Activated B cell treated with CpG ODN at 0.5 μM for 24 hours (primary cell): Measurements from ENCODE around the gene CNKSR1. TPM values are rescaled to one million over a fixed set of nuclear protein-coding genes. Genes with fewer than 3 reads are reported as not detected.

Experiments used
- ATAC-seq: fragments of 200-7000 bp; cut with Tn5 transposase; one replicate; pipeline ENCODE4 v1.10.0; 2021; ENCODE audit warnings: low read depth, mild to moderate bottlenecking, moderate library complexity
- CTCF ChIA-PET: fragments of 350-600 bp; sonication (Branson Sonifier 250); formaldehyde crosslinking; loops from one replicate; lab custom pipeline; 2021; ENCODE audit warnings: antibody characterized with exemption; lab: Charles Lee
- POLR2A ChIA-PET: fragments of 350-600 bp; sonication (Branson Sonifier 250); formaldehyde crosslinking; loops from one replicate; lab custom pipeline; 2021; ENCODE audit warnings: antibody characterized with exemption; lab: Charles Lee
- DNase-seq: peaks from one replicate; pipeline ENCODE4 v3.0.0; 2022
- H3K27ac Mint-ChIP-seq: one replicate; pipeline ENCODE4 v1.8.0; 2020; ENCODE audit warnings: mixed read lengths
- H3K27me3 Mint-ChIP-seq: one replicate; pipeline ENCODE4 v1.8.0; 2021; ENCODE audit warnings: mixed read lengths
- H3K36me3 Mint-ChIP-seq: one replicate; pipeline ENCODE4 v1.8.0; 2021; ENCODE audit warnings: low read depth, mixed read lengths
- H3K4me1 Mint-ChIP-seq: one replicate; pipeline ENCODE4 v1.8.0; 2021; ENCODE audit warnings: mixed read lengths
- H3K4me3 Mint-ChIP-seq: one replicate; pipeline ENCODE4 v1.8.0; 2020; ENCODE audit warnings: mild to moderate bottlenecking, mixed read lengths
- H3K9me3 Mint-ChIP-seq: one replicate; pipeline ENCODE4 v1.8.0; 2020; ENCODE audit warnings: mixed read lengths
- intact Hi-C: fragments of 100-400 bp; cut with micrococcal nuclease; formaldehyde crosslinking; loops from one replicate; pipeline ENCODE4 v1.15.1; 2024
- total RNA-seq: library from RNA; stranded (reverse); gene quantifications from 2 replicates; pipeline ENCODE4 v1.2.3, GENCODE V29; 2022
- TF ChIP-seq, protein P1 (sequence below): fragments of 200-600 bp; IDR thresholded peaks from one replicate; pipeline ENCODE4 v1.8.0; 2022; ENCODE audit warnings: antibody characterized with exemption, mild to moderate bottlenecking

Gene CNKSR1
- total RNA-seq, 1 donor from 2014 or later, result 2.7 TPM

DNA sequence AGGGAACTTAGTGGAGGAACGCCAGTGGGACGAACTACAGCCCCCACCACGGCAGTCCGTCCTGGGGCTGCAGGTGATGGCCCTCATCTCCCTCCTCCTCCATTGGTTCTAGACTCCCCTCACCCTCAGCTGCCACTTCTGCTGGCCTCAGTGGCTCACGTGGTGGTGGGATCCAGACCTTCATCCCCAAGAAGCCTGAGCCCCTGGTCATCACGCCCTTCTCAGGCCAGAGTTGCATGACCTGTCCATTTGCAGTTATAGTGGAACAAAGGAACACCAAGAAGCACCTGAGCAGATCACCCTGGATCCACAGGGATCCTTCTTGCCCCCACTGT is 31.4 kb upstream of the CNKSR1 start:
- CTCF ChIA-PET, result interaction anchor here (1.5 to 5.8 kb wide), 8 partner anchors 12 to 271 kb away, joined by 3 to 126 read pairs (median 11); partner anchors contain the start of genes PAFAH2 and PDIK1L
- ATAC-seq (no peak), DNase-seq (no peak)
- H3K4me1 Mint-ChIP-seq, result peaks cover 3% of the 10 kb centered on the region
- H3K4me3 Mint-ChIP-seq, result no peak overlapping the region
- H3K27ac Mint-ChIP-seq, result no peak overlapping the region
- H3K27me3 Mint-ChIP-seq, result peaks cover 15% of the 10 kb centered on the region
- H3K9me3 Mint-ChIP-seq, result no peaks in the 10 kb centered on the region
- H3K36me3 Mint-ChIP-seq, result no peaks in the 10 kb centered on the region
- TF ChIP-seq, protein P1, sequence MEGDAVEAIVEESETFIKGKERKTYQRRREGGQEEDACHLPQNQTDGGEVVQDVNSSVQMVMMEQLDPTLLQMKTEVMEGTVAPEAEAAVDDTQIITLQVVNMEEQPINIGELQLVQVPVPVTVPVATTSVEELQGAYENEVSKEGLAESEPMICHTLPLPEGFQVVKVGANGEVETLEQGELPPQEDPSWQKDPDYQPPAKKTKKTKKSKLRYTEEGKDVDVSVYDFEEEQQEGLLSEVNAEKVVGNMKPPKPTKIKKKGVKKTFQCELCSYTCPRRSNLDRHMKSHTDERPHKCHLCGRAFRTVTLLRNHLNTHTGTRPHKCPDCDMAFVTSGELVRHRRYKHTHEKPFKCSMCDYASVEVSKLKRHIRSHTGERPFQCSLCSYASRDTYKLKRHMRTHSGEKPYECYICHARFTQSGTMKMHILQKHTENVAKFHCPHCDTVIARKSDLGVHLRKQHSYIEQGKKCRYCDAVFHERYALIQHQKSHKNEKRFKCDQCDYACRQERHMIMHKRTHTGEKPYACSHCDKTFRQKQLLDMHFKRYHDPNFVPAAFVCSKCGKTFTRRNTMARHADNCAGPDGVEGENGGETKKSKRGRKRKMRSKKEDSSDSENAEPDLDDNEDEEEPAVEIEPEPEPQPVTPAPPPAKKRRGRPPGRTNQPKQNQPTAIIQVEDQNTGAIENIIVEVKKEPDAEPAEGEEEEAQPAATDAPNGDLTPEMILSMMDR, result no peak
- POLR2A ChIA-PET, result interaction anchor here (0.6 kb wide), 1 partner anchor 20 kb away, joined by 3 read pairs; no protein-coding TSS in a partner anchor
- intact Hi-C loops, result loop anchor here (1.0 kb wide), 3 partner anchors 41 to 251 kb away; no protein-coding TSS in a partner anchor

DNA sequence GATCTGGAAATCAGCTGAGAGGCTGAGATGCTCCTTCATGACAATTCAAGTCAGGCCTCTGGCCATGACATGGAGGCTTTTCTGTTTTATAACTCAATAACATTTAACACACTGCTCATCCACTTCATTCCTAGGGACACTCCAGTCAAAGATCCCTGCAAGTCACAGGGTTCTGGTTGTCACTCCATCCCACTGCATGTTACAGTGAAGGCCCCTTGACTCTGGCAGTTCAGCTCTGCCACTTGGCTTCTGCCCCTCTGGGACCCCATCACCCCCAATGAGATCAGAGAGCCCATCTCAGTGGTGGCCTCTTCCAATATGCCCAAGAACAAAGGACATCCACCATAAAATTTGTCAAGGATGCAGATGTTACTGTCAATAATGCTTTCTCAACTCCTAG is 28.4 kb upstream of the CNKSR1 start:
- TF ChIP-seq, protein P1, result no peak
- intact Hi-C loops, result no loop called here
- ChIA-PET CTCF (interaction anchor here (1.2 kb wide), 1 partner anchor 10 kb away, joined by 3 read pairs; no protein-coding TSS in a partner anchor), POLR2A (interaction anchor here (0.7 kb wide), 1 partner anchor 233 kb away, joined by 3 read pairs; no protein-coding TSS in a partner anchor)
- Mint-ChIP-seq H3K36me3 (no peaks in the 10 kb centered on the region), H3K27ac (no peak overlapping the region), H3K27me3 (peaks cover 15% of the 10 kb centered on the region), H3K9me3 (no peaks in the 10 kb centered on the region), H3K4me1 (peaks cover 3% of the 10 kb centered on the region), H3K4me3 (no peak overlapping the region)
- ATAC-seq (no peak), DNase-seq (no peak)

DNA sequence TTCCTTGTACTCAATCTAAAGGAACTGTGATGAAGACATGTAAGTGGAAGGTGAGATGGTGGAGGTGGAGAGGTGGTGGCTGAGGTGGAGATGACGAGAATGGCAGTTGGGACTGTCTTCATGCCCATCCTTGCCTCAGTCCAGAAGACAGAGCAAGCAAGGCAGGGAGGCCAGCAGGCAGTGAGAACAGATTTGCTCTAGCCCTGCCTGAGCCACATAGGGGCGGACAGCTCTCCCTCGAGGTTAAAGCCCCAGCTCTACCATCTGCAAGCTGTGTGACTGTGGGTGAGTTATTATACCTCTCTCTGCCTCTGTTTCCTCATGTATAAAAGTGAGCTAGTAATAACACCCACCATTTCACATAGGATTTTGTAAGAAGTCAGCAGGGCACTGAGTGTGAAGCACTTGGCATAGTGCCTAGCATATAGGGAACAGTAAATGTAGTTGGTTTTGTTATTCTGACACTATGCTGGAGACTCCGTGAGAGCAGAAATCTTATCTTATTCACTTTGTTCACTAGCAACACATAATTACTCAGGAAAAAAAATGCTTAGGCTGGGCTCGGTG is 23.2 kb upstream of the CNKSR1 start:
- no peaks in the 10 kb centered on the region for H3K36me3 Mint-ChIP-seq
- ATAC-seq, result no peak

DNA sequence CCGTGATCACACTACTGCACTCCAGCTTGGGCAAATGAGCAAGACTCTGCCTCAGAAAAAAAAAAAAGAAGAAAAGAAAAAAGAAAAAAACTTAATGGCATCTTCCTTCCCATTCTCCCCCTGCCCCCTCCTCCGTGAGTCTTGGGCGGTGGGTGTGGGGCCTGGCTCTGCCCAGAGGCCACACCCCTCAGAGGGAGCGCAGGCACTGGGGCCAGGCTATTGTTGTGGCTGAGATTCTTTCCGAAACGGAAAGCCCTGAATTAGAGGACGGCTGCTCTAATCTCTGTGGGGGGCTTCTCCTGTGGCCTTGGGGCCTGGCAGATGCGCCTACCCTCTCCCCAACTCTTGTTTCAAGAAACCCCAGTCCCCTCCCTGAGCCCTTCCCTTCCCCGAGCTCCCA is 22.5 kb upstream of the CNKSR1 start:
- no peaks in the 10 kb centered on the region for H3K4me1 Mint-ChIP-seq
- no peaks in the 10 kb centered on the region for H3K9me3 Mint-ChIP-seq
- H3K27ac Mint-ChIP-seq, result no peak overlapping the region
- TF ChIP-seq, protein P1, result no peak
- no peak for ATAC-seq
- H3K4me3 Mint-ChIP-seq, result no peak overlapping the region
- POLR2A ChIA-PET, result interaction anchor here (0.6 kb wide), 1 partner anchor 154 kb away, joined by 4 read pairs; no protein-coding TSS in a partner anchor
- H3K36me3 Mint-ChIP-seq, result no peaks in the 10 kb centered on the region
- CTCF ChIA-PET, result interaction anchor here (0.7 to 1.6 kb wide), 3 partner anchors 10 to 262 kb away, joined by 3 to 7 read pairs (median 4); no protein-coding TSS in a partner anchor
- peaks cover 30% of the 10 kb centered on the region for H3K27me3 Mint-ChIP-seq
- DNase-seq, result no peak
- intact Hi-C loops, result no loop called here

More for the DNA sequence above, 23.2 kb upstream of the CNKSR1 start:
- DNase-seq, result no peak
- H3K27ac Mint-ChIP-seq, result no peak overlapping the region
- H3K4me1 Mint-ChIP-seq, result no peaks in the 10 kb centered on the region
- POLR2A ChIA-PET, result interaction anchor here (0.6 kb wide), 1 partner anchor 153 kb away, joined by 4 read pairs; no protein-coding TSS in a partner anchor
- H3K4me3 Mint-ChIP-seq, result no peak overlapping the region
- intact Hi-C loops, result no loop called here
- TF ChIP-seq, protein P1, result no peak
- no peaks in the 10 kb centered on the region for H3K9me3 Mint-ChIP-seq
- CTCF ChIA-PET, result interaction anchor here (1.6 kb wide), 1 partner anchor 9 kb away, joined by 7 read pairs; no protein-coding TSS in a partner anchor
- peaks cover 26% of the 10 kb centered on the region for H3K27me3 Mint-ChIP-seq
